ENCODE data around the gene GPC3. TPM values are rescaled to one million over a fixed set of nuclear protein-coding genes. Genes with fewer than 3 reads are reported as not detected.

Gene GPC3
- total RNA-seq, 2 donors from 2014 or later = 16.9 to 22.7 TPM

GRCh38 chrX:133745349-133745748 lies 240.0 kb downstream of the GPC3 start:
- DNase-seq = no peak
- no peak for ATAC-seq
- H3K4me3 ChIP-seq = no peak overlapping the region
- no peaks in the 10 kb centered on the region for H3K4me1 ChIP-seq
- no peak overlapping the region for H3K27ac ChIP-seq
- no peaks in the 10 kb centered on the region for H3K27me3 ChIP-seq
- H3K36me3 ChIP-seq (replicated peaks in 1 of 2; ENCODE audit: insufficient read depth in 1 of 2, low read depth in 2 of 2) = no peaks in the 10 kb centered on the region
- intact Hi-C loops (cut with DNase I) = no loop called here
- TF ChIP-seq POLR2A (IDR thresholded peaks at IDR 0.05) = no peak
- TF ChIP-seq CTCF (IDR thresholded peaks at IDR 0.05) = peak in 1 of 7 experiments; percentile 2
- H3K9me3 ChIP-seq = no peaks in the 10 kb centered on the region

- ATAC-seq (no peak), DNase-seq (no peak)
- no peak for TF ChIP-seq POLR2A (IDR thresholded peaks at IDR 0.05)
- TF ChIP-seq CTCF (IDR thresholded peaks at IDR 0.05) = no peak
- H3K27ac ChIP-seq = no peak overlapping the region
- WGBS, 2 donors = 73 to 75% methylated on average over 3 of the region's 3 CpGs
- intact Hi-C loops (cut with DNase I) = no loop called here
- H3K4me3 ChIP-seq = no peak overlapping the region
- no peaks in the 10 kb centered on the region for H3K9me3 ChIP-seq
- no peaks in the 10 kb centered on the region for H3K36me3 ChIP-seq (replicated peaks in 1 of 2; ENCODE audit: insufficient read depth in 1 of 2, low read depth in 2 of 2)
- no peaks in the 10 kb centered on the region for H3K4me1 ChIP-seq
- H3K27me3 ChIP-seq = no peaks in the 10 kb centered on the region
Observed at GRCh38 chrX:133742602-133743305, 242.6 kb downstream of the GPC3 start.

GRCh38 chrX:133741303-133741702 lies 244.1 kb downstream of the GPC3 start:
- Histone ChIP-seq H3K27me3 (no peaks in the 10 kb centered on the region), H3K4me1 (no peaks in the 10 kb centered on the region), H3K27ac (no peak overlapping the region), H3K36me3 (replicated peaks in 1 of 2; ENCODE audit: insufficient read depth in 1 of 2, low read depth in 2 of 2) (no peaks in the 10 kb centered on the region), H3K4me3 (no peak overlapping the region), H3K9me3 (no peaks in the 10 kb centered on the region)
- no peak for TF ChIP-seq POLR2A (IDR thresholded peaks at IDR 0.05)
- intact Hi-C loops (cut with DNase I) = no loop called here
- 84 to 94% methylated on average over 2 of the region's 2 CpGs for WGBS, 2 donors
- no peak for ATAC-seq
- DNase-seq = no peak

GRCh38 chrX:133726642-133727041 lies 258.8 kb downstream of the GPC3 start:
- 69 to 73% methylated on average over 2 of the region's 2 CpGs for WGBS, 2 donors
- no peaks in the 10 kb centered on the region for H3K27me3 ChIP-seq
- H3K9me3 ChIP-seq = no peaks in the 10 kb centered on the region
- no peak for TF ChIP-seq POLR2A (IDR thresholded peaks at IDR 0.05)
- no peak for TF ChIP-seq CTCF (IDR thresholded peaks at IDR 0.05)
- ATAC-seq = no peak
- no peak for DNase-seq
- intact Hi-C loops (cut with DNase I) = no loop called here
- no peak overlapping the region for H3K27ac ChIP-seq
- no peak overlapping the region for H3K4me3 ChIP-seq
- peaks cover 7% of the 10 kb centered on the region for H3K4me1 ChIP-seq
- H3K36me3 ChIP-seq (replicated peaks in 1 of 2; ENCODE audit: insufficient read depth in 1 of 2, low read depth in 2 of 2) = no peaks in the 10 kb centered on the region

- H3K27me3 ChIP-seq = no peaks in the 10 kb centered on the region
- no peaks in the 10 kb centered on the region for H3K9me3 ChIP-seq
- H3K4me1 ChIP-seq = peaks cover 7% of the 10 kb centered on the region
- intact Hi-C loops (cut with DNase I) = no loop called here
- no peak for DNase-seq
- H3K4me3 ChIP-seq = no peak overlapping the region
- WGBS, 2 donors = 56 to 73% methylated on average over 2 of the region's 2 CpGs
- no peaks in the 10 kb centered on the region for H3K36me3 ChIP-seq (replicated peaks in 1 of 2; ENCODE audit: insufficient read depth in 1 of 2, low read depth in 2 of 2)
- no peak for ATAC-seq
- H3K27ac ChIP-seq = no peak overlapping the region
- TF ChIP-seq POLR2A (IDR thresholded peaks at IDR 0.05) (no peak), CTCF (IDR thresholded peaks at IDR 0.05) (no peak)
Observed at GRCh38 chrX:133726211-133726630, 259.2 kb downstream of the GPC3 start.
